Neural crest cell (in vitro differentiated cells): ENCODE data around the gene PDZRN3. TPM values are rescaled to one million over a fixed set of nuclear protein-coding genes. Genes with fewer than 3 reads are reported as not detected.

Experiments
- DNase-seq: peaks from one replicate; pipeline ENCODE4 v3.0.0; 2021; ENCODE audit warnings: low read depth, mixed read lengths, low spot score
- H3K27ac Mint-ChIP-seq: one replicate; pipeline ENCODE4 v1.8.0; 2021; ENCODE audit warnings: mild to moderate bottlenecking, mixed read lengths; ENCODE audit not compliant: unreplicated experiment
- H3K27me3 Mint-ChIP-seq: 2 replicates; pipeline ENCODE4 v1.8.0; 2021; ENCODE audit warnings: low read depth, mild to moderate bottlenecking, mixed read lengths
- H3K36me3 Mint-ChIP-seq: 2 replicates; pipeline ENCODE4 v1.8.0; 2021; ENCODE audit warnings: low read depth, mild to moderate bottlenecking, mixed read lengths
- H3K4me1 Mint-ChIP-seq: 2 replicates; pipeline ENCODE4 v1.8.0; 2021; ENCODE audit warnings: mixed read lengths
- H3K4me3 Mint-ChIP-seq: one replicate; pipeline ENCODE4 v1.8.0; 2021; ENCODE audit warnings: mild to moderate bottlenecking, mixed read lengths
- H3K9me3 Mint-ChIP-seq: 2 replicates; pipeline ENCODE4 v1.8.0; 2021; ENCODE audit warnings: mixed read lengths
- CTCF ChIP-seq: fragments of 200-600 bp; sonication (generic); conservative IDR thresholded peaks from 2 replicates; pipeline ENCODE4 v1.5.0; 2021; ENCODE audit warnings: antibody characterized with exemption, mild to moderate bottlenecking
- total RNA-seq: library from RNA; stranded (reverse); gene quantifications from 2 replicates; pipeline ENCODE4 v1.2.1, GENCODE V29; 2021

PDZRN3 gene
- total RNA-seq, 1 donor from 2014 or later = 12.2 TPM

DNA sequence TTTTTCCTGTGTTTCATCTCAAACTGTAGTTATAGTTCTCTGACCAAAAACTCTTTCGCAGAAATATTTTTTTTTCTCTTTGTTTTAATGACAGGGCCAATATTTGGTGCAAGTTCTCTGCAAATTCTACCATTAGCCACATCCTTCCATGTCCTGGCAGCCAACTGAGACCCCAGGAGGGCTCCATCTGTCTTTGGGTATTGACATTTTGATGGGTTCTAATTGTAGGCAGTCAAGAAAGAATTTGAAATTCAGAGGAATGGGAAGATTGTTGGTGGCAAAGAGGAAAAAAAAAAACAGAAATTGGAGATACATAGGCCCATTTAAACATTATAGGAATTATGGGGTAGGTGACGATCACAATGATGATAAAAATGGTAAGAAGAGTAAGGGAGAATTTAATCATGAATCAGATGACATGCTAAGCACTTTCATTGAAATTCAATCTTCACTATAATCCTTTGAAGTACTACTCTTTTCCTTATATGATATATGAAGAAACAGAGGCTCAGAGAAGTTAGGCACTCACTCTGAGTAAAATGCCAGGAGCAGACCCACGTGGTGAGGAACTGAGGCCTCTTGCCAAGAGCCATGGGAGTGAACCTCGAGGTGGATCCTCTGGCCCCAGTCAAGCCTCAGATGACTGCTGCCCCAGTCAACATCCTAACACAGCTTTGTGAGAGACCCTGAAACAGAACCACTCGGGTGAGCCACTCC lies 151.4 kb downstream of the PDZRN3 start:
- Mint-ChIP-seq H3K4me3 (no peak overlapping the region), H3K27me3 (no peaks in the 10 kb centered on the region), H3K36me3 (peaks cover 6% of the 10 kb centered on the region), H3K27ac (no peak overlapping the region), H3K4me1 (peaks cover 14% of the 10 kb centered on the region), H3K9me3 (peaks cover 4% of the 10 kb centered on the region)
- TF ChIP-seq CTCF = no peak
- no peak for DNase-seq

GRCh38 chr3:73471986-73472787 lies 152.6 kb downstream of the PDZRN3 start:
- H3K4me3 Mint-ChIP-seq = no peak overlapping the region
- H3K36me3 Mint-ChIP-seq = peaks cover 2% of the 10 kb centered on the region
- TF ChIP-seq CTCF = no peak
- no peaks in the 10 kb centered on the region for H3K9me3 Mint-ChIP-seq
- H3K4me1 Mint-ChIP-seq = peaks cover 14% of the 10 kb centered on the region
- H3K27ac Mint-ChIP-seq = no peak overlapping the region
- no peaks in the 10 kb centered on the region for H3K27me3 Mint-ChIP-seq
- no peak for DNase-seq

DNA sequence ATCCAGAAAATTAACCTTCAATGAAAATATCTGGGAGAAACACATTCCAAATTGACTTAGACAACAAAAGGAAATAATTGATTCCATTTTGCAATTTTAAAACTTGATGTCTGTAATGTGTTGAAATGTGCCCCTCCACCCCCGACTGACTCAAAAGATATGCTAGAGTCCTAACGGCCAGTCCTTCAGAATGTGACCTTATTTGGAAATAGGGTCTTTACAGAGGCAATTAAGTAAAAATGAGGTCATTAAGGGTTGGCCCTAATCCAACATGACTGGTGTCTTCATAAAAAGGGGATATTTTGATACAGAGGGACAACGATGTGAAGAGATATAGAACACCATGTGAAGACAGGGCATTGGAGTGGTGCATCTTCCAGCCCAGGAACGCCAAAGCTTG lies 153.9 kb downstream of the PDZRN3 start:
- H3K27me3 Mint-ChIP-seq = no peaks in the 10 kb centered on the region
- no peaks in the 10 kb centered on the region for H3K9me3 Mint-ChIP-seq
- H3K4me3 Mint-ChIP-seq = no peak overlapping the region
- no peak for TF ChIP-seq CTCF
- no peak for DNase-seq
- H3K27ac Mint-ChIP-seq = no peak overlapping the region
- no peaks in the 10 kb centered on the region for H3K36me3 Mint-ChIP-seq
- peaks cover 14% of the 10 kb centered on the region for H3K4me1 Mint-ChIP-seq

DNA sequence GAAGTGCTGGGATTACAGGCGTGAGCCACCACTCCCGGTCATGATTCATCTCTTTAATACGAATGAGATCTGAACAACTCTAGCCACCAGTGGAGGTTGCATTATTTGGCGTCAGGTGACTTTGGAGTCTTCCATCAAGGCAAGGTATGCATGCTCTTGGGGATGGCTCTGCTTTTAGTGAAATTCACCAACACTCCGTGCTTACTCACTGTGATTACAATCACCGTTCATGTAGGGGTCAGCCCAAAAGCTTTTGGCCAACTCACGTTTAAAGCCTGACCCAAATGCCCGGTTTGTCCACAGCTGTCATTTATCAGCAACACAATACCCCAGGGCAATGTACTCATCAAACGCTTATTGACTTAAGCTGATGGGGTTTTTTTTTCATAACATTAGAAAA lies 155.4 kb downstream of the PDZRN3 start:
- DNase-seq = no peak
- Mint-ChIP-seq H3K9me3 (no peaks in the 10 kb centered on the region), H3K27ac (no peak overlapping the region), H3K4me1 (peaks cover 14% of the 10 kb centered on the region), H3K27me3 (no peaks in the 10 kb centered on the region), H3K4me3 (no peak overlapping the region), H3K36me3 (no peaks in the 10 kb centered on the region)
- no peak for TF ChIP-seq CTCF

DNA sequence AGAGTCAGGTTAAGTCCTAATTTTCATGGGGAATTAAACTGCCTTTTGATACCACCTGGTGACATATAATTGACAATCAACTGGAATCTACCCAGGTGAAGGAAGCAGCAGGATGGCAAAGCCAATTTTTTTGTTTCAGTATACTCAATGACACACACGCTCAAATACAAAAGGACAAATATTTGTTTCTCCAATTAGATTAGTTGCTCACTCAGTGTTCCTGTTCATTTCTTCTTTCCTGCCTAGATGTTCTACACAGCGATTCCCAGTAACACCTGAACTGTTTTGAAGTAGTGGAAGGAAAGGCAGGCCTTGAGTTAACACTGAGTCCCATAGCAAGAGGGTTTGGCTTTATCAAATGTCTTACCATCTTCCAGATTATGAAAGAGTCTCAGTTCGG lies 157.5 kb downstream of the PDZRN3 start:
- Mint-ChIP-seq H3K27me3 (no peaks in the 10 kb centered on the region), H3K4me1 (peaks cover 7% of the 10 kb centered on the region), H3K9me3 (no peaks in the 10 kb centered on the region), H3K4me3 (no peak overlapping the region), H3K27ac (no peak overlapping the region), H3K36me3 (no peaks in the 10 kb centered on the region)
- no peak for TF ChIP-seq CTCF
- DNase-seq = no peak
